ENCODE data around the gene HRK. TPM values are rescaled to one million over a fixed set of nuclear protein-coding genes. Genes with fewer than 3 reads are reported as not detected.

HRK gene
- total and polyA plus RNA-seq, 10 of the 15 experiments (the other 5 are each of a cell fraction or from before 2014, with no cell fraction given): not detected

- no peak overlapping the region for H3K27ac ChIP-seq (ENCODE audit: control insufficient read depth, insufficient read depth)
- in situ Hi-C loops (cut with MboI) (no loop called here), intact Hi-C loops (cut with micrococcal nuclease; ENCODE audit: unreplicated experiment) (no loop called here)
- no peaks in the 10 kb centered on the region for H3K27me3 ChIP-seq (replicated peaks in 1 of 2; ENCODE audit: control insufficient read depth in 2 of 2, insufficient read depth in 2 of 2, low read length in 1 of 2)
- DNase-seq (ENCODE audit: low read depth, low spot score): no peak
- CTCF ChIA-PET: interaction anchor here (0.7 kb wide), 1 partner anchor 494 kb away, joined by 3 read pairs; no protein-coding TSS in a partner anchor
- H4K20me1 ChIP-seq (ENCODE audit: control insufficient read depth, insufficient read depth): no peaks in the 10 kb centered on the region
- H3K79me2 ChIP-seq (ENCODE audit: control insufficient read depth, insufficient read depth, low read length): no peaks in the 10 kb centered on the region
- BruUV-seq (replicated peaks): no TSS peak
- H3K4me3 ChIP-seq: no peak overlapping the region
- POLR2A ChIA-PET: no interaction called here
- H3K9me3 ChIP-seq (replicated peaks; ENCODE audit: control insufficient read depth, insufficient read depth, low read length): no peaks in the 10 kb centered on the region
- ATAC-seq: no peak
- FAIRE-seq: no peak
- no peaks in the 10 kb centered on the region for H3K4me1 ChIP-seq (ENCODE audit: control insufficient read depth, insufficient read depth, low read length)
- 54% methylated on average over 4 of the region's 4 CpGs for WGBS (ENCODE audit: insufficient coverage, insufficient replicate concordance, low lambda C conversion rate, missing lambda C conversion rate)
- H3K9ac ChIP-seq (ENCODE audit: control insufficient read depth, insufficient read depth, low read length): no peak overlapping the region
- H3K4me2 ChIP-seq (ENCODE audit: control insufficient read depth, insufficient read depth): no peak overlapping the region
- H3K36me3 ChIP-seq (ENCODE audit: control insufficient read depth in 2 of 2, insufficient read depth in 2 of 2, low read length in 1 of 2): no peaks in the 10 kb centered on the region
- TF ChIP-seq BCLAF1 (IDR thresholded peaks at IDR 0.05) (no peak), KLF5 (IDR thresholded peaks at IDR 0.05; ENCODE audit: partially characterized antibody) (no peak), IRF3 (IDR thresholded peaks at IDR 0.05) (no peak), HCFC1 (IDR thresholded peaks at IDR 0.05; ENCODE audit: low read length) (no peak), CREM (IDR thresholded peaks at IDR 0.05; ENCODE audit: low read depth) (no peak), CREB1 (IDR thresholded peaks at IDR 0.05; ENCODE audit: low read depth) (no peak), TARDBP (IDR thresholded peaks at IDR 0.05; ENCODE audit: borderline replicate concordance) (no peak), GABPA (IDR thresholded peaks at IDR 0.05; ENCODE audit: low read depth) (no peak), HDAC2 (IDR thresholded peaks at IDR 0.05) (no peak), TCF7 (IDR thresholded peaks at IDR 0.05; ENCODE audit: borderline replicate concordance) (no peak), CEBPB (IDR thresholded peaks at IDR 0.05; ENCODE audit: borderline replicate concordance in 1 of 2, low read depth in 2 of 2, low read length in 2 of 2) (no peak), RBBP5 (conservative IDR thresholded peaks at IDR 0.05) (no peak), RELA (IDR thresholded peaks at IDR 0.05; ENCODE audit: borderline replicate concordance, partially characterized antibody) (no peak), ZNF217 (IDR thresholded peaks at IDR 0.05) (no peak), ZNF24 (IDR thresholded peaks at IDR 0.05) (no peak), YY1 (IDR thresholded peaks at IDR 0.05; ENCODE audit: low read depth, low read length) (no peak), NRF1 (conservative IDR thresholded peaks at IDR 0.05; ENCODE audit: low read depth, low read length) (no peak), IRF5 (IDR thresholded peaks at IDR 0.05; ENCODE audit: borderline replicate concordance) (no peak), RCOR1 (conservative IDR thresholded peaks at IDR 0.05; ENCODE audit: low read depth, low read length) (no peak), RELB (IDR thresholded peaks at IDR 0.05; ENCODE audit: low read depth) (no peak)
- SMC1A ChIA-PET (ENCODE audit: uncharacterized antibody, unreplicated experiment): no interaction called here
- H2AFZ ChIP-seq (ENCODE audit: control insufficient read depth, low read depth, low read length): no peak overlapping the region
- RAD21 ChIA-PET (ENCODE audit: unreplicated experiment): no interaction called here
These were observed 22.6 kb upstream of the HRK start for GRCh38 chr12:116903818-116904217.

All from GM12878 (cell line).